ENCODE results near the gene HUWE1.

The HUWE1 gene

DNA sequence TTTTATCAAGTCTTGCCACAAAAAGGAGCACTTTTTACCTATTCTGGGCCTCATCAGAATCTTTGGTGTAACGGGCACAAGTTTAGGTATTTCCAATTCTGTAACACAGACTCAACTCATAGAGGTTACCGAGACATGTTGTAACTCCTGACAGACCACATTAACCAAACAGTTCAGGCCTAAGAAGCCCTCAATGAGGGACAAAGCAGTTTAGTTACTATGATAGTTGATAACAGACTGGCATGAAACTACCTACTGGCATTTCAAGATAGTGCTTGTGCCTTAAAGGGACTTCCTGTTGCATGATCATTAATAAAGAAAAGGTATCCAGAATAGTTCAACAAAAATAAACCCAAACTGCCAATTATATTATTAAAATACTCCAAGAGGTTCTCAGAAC is 64.1 kb downstream of the HUWE1 start:
- FAIRE-seq, result no peak
- DNase-seq (ENCODE audit: insufficient read length, low spot score), result no peak

GRCh38 chrX:53621418-53621986 is 65.0 kb downstream of the HUWE1 start:
- DNase-seq (ENCODE audit: insufficient read length, low spot score) (no peak), FAIRE-seq (no peak)

GRCh38 chrX:53616946-53617345 is 69.6 kb downstream of the HUWE1 start:
- FAIRE-seq, result no peak
- no peak for DNase-seq (ENCODE audit: insufficient read length, low spot score)

- no peak for FAIRE-seq
- no peak for DNase-seq (ENCODE audit: insufficient read length, low spot score)
Observed at GRCh38 chrX:53606456-53606855, 80.1 kb downstream of the HUWE1 start.

DNA sequence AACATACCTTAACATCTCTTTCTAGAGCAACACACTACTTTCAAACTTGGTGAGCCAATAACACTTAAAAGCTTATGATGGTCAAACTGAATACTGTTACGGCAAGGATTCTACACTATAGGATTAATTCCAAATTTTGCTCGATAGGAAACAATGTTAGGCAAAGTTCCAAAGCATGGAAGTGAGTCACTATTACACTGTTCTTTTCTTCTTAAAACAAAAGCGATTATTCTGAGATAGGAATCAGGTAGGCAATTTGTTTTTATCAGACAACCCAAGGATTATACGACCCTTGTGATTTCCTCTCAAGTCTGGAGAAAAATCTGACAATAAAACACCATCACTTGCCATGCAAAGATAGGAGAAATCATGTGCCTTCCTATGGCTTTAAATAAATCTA is 81.5 kb downstream of the HUWE1 start:
- FAIRE-seq (no peak), DNase-seq (ENCODE audit: insufficient read length, low spot score) (no peak)

DNA sequence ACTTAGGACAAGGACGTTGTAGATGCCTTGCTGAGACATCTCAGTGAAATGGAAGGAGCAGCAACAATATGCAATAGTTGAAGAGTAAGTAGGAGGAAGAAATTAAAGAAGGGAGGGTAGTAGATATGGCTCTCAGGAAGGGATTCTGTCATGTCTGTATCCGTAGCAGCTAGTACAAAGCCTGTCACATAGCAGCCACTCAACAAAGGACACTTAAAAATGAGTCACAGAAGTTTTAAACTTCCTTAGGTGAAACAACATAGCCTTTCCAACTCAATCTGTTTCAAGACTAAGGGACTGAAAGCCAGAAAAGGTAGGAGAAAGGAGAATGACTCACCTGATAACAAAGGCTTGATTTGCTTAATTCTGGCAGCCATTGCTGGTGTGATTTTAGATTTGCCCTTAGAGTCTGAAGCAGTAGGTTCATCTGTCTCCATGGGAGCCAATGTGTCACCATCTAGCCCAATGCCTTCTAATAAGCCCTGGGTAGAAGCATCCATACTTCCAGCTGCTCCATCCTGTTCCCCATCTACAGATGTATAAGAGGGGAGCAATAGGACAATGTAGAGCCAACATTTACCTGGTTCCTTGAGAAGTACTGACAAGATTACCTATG is 86.6 kb downstream of the HUWE1 start:
- DNase-seq (ENCODE audit: insufficient read length, low spot score), result no peak

GRCh38 chrX:53598169-53598568 is 88.3 kb downstream of the HUWE1 start:
- DNase-seq (ENCODE audit: insufficient read length, low spot score), result no peak
- FAIRE-seq, result no peak

More for the DNA sequence above, 86.6 kb downstream of the HUWE1 start:
- FAIRE-seq, result no peak

DNA sequence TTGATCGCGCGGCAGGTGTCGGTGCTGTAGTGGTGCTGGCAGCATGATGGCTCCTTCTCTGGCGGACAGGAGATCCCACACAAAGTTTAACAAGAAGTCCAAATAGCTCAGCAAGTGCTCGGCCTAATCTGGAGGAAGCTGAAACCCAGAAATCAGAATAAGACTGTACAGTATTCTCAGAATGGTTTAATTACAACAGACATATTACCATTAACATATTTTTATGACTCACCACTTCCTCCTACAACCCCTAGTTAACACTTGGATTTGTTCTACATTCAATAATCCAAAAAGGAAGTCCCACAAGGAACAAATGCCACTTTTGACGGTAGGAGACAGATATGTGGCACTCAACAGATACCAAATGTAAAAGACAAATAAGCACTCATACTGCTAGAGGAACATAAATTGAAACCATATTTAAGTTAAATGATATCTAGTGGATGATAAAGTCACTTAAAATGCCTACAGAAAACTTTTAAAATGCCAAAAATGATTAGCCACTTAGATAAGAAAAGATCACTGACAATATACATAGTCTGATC is 91.2 kb downstream of the HUWE1 start:
- DNase-seq (ENCODE audit: insufficient read length, low spot score), result no peak
- FAIRE-seq, result no peak

DNA sequence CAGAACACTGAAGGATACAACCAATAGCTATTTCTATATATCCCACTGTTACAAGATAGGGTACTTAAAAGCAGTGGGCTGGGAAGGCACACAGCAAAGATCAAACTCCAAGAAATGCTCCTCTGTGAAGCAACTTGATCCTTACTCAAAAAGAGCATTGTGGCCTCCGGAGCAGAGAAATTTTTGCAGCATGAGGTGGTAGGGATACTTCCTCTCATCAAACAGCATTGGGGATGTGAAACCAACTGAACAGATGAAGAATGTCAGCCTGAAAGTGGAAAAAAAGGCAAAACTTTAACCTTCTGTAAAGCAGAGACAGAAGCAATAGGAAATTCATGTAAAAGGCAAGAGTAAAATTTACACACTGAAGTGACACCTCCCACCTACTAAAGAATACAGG is 92.2 kb downstream of the HUWE1 start:
- FAIRE-seq, result no peak

DNA sequence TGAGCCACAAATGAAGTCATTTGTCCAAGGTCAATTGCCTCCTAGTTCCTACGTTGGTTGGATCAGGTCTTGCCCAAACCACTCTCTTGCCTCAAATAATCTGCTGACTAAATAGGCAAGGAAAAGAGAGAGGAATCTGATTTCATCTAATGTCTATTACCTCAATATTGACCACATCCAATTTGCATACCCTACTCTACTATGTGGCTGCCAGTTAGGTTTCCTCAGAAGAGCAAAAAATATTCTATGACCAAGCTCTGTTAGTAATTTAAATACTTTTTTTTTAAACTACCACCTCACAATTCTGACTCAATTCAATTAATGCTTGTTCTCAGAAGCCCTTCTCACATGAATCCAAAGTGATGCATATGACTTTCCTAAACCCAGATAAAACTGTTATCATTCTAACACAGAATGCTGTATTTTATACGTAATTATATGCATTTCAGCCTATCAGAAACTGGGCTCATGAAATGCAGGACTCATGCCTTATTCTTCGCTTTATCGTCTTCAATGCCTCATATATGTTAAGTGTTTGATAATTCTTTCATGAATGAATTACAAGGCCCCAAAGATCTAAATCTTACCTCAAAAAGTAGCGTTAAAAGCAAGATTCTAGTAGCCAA is 98.6 kb downstream of the HUWE1 start:
- DNase-seq (ENCODE audit: insufficient read length, low spot score), result no peak
- no peak for FAIRE-seq

More for the DNA sequence above, 92.2 kb downstream of the HUWE1 start:
- DNase-seq (ENCODE audit: insufficient read length, low spot score), result no peak

DNA sequence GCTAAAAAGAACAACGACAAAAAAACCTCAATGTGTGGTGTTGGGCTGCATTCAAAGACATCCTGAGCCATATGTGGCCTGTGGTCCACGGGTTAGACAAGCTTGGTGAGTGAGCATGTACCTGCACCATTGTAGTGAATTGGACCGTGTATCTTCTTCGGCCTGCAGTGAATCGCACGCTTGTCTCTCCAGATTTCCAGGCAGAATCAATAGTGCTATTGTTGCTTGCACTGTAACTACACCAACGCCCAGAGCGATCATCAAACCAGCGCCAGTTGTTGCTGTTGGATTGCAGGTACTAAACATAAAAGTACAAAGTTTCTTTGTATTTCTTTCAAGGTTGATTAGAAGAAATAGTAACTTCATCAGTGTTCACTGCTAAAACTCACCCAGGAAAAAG is 101.6 kb downstream of the HUWE1 start:
- DNase-seq (ENCODE audit: insufficient read length, low spot score), result no peak
- FAIRE-seq, result no peak

DNA sequence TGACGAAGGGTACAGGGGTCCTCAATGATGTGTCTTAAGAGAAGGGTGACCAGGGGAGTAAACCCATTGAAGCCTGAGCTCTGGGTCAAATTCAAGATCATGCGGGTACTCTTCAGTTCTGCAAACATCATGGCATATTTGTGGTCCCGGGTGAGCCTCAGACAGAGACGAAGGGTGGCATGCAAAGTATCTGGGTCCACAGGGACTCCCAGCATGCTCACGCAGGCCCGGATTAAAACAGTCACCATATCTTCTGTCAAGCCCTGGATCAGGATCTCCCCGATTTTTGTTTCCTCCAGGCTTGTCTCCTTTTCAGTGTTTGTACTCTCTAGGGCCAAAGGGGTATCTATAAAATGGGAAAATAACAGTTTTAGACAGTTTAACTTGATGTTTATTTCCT is 102.9 kb downstream of the HUWE1 start:
- DNase-seq (ENCODE audit: insufficient read length, low spot score), result no peak
- no peak for FAIRE-seq

GRCh38 chrX:53580742-53581504 is 105.6 kb downstream of the HUWE1 start:
- no peak for DNase-seq (ENCODE audit: insufficient read length, low spot score)
- no peak for FAIRE-seq

DNA sequence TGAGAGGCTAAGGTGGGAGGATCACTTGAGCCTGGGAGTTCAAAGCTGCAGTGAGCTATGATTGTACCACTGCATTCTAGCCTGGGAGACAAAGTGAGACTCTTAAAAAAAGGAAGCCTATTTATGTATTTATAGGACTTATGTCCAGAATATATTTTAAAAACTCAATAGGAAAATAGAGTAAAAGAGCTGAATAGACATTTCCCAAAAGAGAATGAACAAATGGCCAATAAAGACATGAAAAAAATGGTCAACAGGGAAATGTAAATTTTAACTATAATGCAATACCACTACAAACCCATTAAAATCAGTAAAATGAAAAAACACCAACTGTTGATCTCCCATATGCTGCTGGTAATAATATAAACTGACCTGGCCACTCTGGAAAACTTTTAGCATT is 115.0 kb downstream of the HUWE1 start:
- FAIRE-seq, result no peak

DNA sequence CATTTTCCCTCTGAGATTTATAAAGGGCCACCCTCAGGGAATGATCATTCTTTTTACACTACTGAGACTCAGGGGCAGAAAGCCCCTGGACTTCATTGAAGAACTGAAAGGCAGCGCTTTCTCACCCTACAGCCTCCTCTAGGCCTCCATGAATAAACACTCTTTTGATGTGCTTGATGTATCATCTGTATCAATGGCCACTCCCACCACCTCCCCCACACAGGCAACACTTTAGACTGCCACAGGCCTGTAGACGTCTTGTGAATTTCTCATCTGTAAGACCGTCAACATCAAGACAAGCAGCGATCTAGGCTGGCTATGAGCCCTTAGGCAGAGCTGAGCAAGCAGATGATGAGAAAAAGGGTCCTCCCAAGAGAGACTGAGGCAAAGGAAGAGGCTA is 123.2 kb downstream of the HUWE1 start:
- no peak for DNase-seq (ENCODE audit: insufficient read length, low spot score)
- no peak for FAIRE-seq

More for the DNA sequence above, 115.0 kb downstream of the HUWE1 start:
- no peak for DNase-seq (ENCODE audit: insufficient read length, low spot score)

DNA sequence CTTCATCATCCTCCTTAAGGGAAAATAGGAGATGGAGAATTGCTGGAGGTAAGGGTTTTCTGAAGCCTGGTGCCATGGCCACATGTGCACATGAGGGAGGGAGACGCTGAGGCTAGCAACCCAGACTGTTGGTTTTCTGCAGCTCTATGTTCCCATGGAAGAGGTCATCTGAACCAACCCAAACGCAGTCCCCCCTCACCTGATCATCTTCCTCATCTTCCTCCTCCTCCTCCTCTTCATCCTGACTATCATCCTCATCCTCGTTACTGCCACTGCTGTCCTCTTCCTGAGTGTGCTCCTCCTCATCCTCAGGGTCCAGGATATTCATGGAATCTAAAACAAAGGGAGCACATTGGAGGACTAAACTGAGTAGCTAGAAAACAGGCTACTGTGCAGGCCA is 124.6 kb downstream of the HUWE1 start:
- FAIRE-seq, result no peak

DNA sequence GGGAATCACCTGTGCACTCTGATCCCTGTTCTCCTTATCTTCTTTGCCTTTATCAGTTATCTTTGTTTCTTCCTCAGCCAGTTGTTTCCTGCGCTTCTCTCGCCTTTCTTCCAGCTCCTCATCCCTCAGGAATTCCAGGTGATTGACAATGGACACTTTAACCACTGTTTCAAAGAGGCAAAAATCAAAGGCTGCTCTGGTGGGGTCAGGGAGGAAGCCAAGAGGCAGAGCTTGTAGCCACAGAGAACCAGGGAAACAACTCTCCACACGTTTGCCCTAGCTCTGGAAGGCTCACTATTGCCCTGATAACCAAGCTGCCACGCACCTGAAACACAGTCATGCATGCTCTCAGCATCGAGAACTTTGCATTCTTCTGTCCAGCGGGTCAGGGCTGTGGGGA is 127.9 kb downstream of the HUWE1 start:
- DNase-seq (ENCODE audit: insufficient read length, low spot score) (no peak), FAIRE-seq (no peak)

More for the DNA sequence above, 124.6 kb downstream of the HUWE1 start:
- DNase-seq (ENCODE audit: insufficient read length, low spot score), result no peak

- DNase-seq (ENCODE audit: insufficient read length, low spot score) (no peak), FAIRE-seq (no peak)
Observed at GRCh38 chrX:53556868-53557267, 129.7 kb downstream of the HUWE1 start.

DNA sequence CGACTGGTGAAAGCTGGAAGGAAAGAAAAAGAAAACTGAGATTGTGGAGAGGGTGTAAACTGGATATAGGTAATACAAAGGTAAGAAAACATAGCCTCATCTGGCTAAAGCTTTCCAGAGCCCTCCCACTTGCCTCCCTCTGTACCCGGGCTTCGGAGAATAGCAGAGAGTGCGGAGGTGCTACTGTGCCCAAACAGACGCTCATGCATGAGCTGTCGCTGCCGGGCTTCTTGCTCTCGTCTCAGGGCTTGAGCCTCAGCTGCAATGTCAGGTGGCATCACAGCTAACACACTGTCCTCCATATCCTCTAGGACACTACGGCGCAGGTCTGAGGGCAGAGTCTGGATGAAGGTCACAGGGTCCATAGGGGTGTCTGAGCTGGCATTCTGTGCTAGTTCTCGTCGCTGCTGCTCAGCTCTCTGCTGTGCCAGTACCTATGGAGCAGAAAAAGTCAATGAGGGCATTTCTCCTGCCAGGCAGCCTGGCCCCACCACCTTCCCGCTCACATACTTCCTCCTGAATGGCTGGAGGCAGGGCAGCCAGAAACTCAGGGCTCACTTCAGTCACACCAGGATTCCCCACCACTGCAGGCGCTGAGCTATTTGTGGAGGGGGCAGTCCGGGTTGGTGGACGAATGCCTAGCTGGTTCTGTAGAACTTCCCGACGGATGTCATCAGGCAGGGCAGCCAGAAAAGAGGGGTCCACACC is 135.6 kb downstream of the HUWE1 start:
- FAIRE-seq, result no peak
- DNase-seq (ENCODE audit: insufficient read length, low spot score), result no peak

DNA sequence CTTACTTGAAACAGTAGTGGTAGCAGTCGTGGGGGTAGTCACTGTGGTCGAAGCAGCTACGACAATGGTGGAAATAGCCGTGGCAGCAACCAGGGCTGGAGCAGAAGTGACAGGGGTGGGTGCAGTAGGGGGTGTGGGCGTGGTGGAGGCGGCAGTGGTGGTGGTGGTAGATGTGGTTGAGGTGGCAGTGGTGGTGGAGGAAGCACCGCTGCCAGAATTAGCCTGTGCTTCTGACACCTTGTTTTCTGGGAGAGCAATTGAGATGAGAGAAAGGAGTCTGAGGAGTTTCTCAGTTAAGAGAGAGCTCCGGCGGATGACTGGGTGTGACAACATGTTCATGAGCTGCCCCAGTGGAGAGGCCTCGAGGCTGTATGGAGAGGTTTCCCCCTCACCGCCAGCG is 138.9 kb downstream of the HUWE1 start:
- DNase-seq (ENCODE audit: insufficient read length, low spot score), result no peak
- no peak for FAIRE-seq

DNA sequence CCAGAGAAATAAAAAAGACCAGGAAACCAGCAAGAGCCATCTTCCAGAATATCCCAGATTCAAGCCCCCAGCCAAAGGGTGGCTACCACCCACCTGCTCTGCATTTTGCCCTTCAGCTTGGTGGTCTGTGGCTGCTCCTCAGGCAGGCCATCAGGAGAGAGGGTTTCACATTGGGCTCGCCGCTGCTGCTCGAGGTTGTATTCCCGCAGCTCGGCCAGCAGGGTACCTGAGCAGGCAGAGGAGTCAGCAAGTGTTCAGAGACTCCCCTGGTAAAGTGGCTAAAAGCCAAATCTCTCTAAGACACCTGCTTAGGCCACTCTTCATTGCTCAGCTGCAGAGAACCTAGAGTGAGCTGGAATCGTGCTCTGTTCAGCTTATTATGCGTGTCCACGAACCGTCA is 141.6 kb downstream of the HUWE1 start:
- DNase-seq (ENCODE audit: insufficient read length, low spot score) (no peak), FAIRE-seq (no peak)

Data from HTR-8/SVneo (cell line).